Measurements from ENCODE around the gene PIM2.

The PIM2 gene

DNA sequence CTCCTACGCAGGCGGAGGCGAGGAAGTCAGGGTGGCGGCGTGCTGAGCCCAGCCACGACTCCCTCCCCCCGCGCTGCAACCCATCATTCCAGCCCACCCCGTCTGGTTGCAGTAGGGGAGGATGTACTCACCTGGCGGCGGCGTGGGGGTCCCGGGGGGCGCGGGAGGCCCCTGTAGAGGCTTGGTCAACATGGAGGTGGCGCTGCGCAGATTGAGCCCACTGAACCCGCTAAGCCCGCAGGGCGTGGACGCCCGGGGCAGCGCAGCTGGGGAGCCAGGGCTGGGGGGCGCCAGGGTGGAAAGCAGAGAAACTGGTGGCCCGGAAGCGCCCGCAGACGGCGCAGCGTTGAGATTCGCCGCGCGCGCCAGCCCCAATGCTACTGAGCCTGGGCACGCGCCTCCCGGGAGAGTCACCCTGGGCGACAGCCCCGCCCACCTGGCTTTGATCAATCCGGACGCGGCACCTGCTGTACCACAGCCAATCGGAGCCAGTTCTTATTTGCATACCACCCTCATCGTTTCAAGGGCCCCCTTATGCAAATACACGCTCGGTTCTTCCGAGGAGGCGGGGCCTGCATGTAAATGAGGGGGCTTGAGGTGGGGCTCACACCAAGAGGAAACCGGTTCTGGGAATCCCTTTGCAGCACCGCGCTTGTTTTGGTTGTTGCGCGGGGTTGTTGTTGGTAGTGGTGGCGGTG lies at the start of gene PIM2:
TSS of gene PIM2 (minus strand) at position 382 of the 698 bp plus-strand sequence. CDS start at position 192, 190 bp downstream.
- peak; percentile 93 for DNase-seq

- no peak for DNase-seq
These were observed 49.6 kb upstream of the PIM2 start for GRCh38 chrX:48968377-48968776.

GRCh38 chrX:48966796-48967579 lies 48.2 kb upstream of the PIM2 start:
- no peak for DNase-seq

GRCh38 chrX:48965959-48966358 lies 47.1 kb upstream of the PIM2 start:
- no peak for DNase-seq

DNA sequence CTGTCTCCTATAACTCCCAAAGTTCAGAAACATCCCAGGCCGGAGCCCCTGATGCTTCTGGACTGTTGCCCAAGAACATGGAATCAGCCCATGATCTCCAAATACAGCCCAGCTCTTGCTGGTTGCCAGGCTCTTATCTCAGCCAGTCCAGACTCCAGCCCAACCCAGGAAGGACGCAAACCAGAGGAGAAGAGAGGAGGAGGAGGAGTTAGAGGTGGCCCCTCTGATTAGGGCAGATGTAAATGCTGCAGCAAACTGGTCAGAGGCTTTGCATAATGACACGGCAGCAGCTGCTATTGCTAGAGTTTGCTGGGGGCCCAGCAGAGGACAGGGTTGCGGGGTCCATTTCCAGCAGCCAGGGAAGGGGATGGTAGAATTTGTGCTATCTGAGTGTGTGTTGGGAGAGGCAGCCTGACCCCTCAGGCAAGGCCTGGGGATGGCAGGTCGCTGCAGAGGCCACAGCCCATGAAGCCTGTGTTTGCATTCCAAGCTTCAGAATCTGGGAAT lies 42.8 kb upstream of the PIM2 start:
- no peak for DNase-seq

GRCh38 chrX:48960291-48960690 lies 41.5 kb upstream of the PIM2 start:
- no peak for DNase-seq

GRCh38 chrX:48958635-48959094 lies 39.8 kb upstream of the PIM2 start:
- no peak for DNase-seq

DNA sequence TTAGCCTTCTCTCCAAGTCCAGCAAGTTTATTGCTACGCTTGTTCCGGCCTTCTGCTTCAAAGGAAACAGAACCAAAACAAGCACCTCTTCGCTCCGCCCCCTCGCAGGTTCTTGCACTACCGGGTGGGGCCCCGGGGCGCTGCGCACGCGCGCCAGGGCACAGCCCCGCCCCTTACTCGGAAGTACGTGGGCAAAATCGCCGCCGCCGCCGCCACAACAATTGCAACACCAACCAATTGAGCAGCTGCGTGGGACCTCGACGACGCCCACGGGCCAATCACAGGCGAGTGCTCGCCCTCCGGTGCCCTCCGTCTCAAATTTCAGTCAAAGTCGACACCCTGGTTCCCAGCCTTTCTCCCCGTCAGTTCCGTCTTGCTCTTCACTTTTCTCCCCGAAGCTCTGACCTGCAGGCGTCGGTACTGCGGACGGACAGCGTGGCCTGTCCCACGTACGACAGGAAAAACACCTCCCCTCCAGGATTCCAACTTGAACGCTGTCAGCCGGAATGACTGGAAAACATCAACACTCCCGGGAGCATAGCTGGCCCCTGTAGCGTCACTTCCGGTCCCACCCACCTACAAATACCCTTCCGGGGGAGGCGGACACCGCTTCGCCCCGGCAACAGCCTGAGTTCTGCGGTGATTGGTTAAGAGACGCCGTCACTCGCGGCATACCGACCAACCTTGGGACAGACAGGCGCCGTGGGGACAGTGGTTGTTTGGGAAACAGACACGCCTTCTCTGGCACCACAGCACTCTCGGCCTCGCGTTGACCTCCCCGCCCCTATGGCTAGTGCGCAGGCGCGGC lies 39.2 kb upstream of the PIM2 start:
- DNase-seq: peak; percentile 97

GRCh38 chrX:48957477-48957826 lies 38.6 kb upstream of the PIM2 start, which contains the start of gene OTUD5:
TSS of gene OTUD5 (minus strand) at chrX:48957607. CDS start at chrX:48957570, 37 bp downstream.
- DNase-seq: no peak

- no peak for DNase-seq
These were observed 38.0 kb upstream of the PIM2 start for GRCh38 chrX:48956728-48957414.

DNA sequence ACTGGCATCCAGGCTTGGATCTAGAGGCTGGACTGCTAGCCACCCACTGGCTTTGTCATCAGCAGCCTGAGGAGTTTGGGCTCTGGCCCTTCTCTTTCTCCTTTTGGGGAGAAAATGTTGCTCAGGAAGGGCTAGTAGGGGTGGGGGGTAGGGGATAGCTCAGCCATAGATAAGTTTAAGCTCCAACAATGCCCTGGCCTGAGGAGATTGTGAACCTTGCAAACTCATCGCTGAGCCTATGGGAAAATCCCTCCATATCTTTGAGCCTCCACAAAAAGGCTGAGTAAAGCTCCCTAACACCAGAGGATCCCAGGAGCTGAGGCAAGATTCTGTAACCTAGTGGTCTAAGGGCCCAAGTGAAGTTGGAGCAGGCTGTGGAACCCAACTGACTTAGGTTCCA lies 29.8 kb upstream of the PIM2 start:
- no peak for DNase-seq

DNA sequence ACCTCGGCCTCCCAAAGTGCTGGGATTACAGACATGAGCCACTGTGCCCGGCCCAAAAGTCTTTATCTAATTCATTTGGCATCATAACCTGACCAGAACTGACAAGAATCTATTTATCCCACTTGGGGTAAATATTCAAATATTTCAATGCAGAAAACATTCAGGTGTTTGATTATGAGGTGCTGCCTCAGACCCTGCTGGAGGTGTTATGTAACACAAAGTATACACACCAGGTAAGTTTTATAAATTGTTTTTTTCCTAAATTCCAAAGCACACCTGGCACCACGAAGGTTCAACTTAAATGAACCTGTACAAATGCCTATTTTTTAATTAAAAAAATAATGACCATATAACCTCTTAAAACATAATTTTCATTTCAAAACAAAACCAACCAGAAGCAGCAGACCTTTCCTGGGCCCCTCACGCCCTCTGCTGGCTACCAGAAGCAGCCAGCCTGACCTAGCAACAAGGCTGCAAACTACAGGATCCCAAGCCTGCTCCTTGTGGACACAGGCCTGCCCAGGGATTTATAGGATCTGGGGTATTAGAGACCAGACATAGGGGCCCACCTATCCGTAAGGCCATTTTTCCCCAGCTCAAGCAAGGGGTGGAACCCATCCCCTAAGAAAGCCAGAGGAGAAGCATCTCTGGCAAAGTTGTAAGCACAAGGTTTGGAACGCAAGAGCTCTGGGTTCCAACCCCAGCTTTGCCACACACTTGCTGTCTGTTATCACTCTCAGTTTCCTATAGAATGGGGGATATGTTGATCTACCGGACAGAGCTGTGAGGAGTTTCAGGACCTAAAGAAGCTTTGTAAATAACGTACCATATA lies 26.9 kb upstream of the PIM2 start:
- peak; percentile 59 for DNase-seq

DNA sequence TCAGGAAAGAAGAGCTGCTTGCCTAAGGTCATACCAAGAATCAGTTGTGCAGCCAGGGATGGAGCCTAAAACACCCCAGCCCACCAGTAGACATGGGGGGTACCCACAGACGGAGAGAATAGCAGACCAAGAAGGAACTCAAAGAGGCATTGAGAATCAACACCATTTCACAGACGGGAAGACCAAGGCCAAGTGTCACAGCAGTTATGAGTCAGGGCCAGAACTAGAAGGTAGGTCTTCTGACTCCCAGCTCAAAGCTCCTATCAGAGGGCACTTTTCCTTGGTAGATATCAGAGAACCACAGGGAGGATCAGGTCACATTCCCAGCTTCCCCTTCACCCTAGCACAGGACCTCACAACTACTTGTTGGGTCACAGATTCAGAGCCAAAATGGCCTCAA lies 24.1 kb upstream of the PIM2 start:
- DNase-seq: no peak

DNA sequence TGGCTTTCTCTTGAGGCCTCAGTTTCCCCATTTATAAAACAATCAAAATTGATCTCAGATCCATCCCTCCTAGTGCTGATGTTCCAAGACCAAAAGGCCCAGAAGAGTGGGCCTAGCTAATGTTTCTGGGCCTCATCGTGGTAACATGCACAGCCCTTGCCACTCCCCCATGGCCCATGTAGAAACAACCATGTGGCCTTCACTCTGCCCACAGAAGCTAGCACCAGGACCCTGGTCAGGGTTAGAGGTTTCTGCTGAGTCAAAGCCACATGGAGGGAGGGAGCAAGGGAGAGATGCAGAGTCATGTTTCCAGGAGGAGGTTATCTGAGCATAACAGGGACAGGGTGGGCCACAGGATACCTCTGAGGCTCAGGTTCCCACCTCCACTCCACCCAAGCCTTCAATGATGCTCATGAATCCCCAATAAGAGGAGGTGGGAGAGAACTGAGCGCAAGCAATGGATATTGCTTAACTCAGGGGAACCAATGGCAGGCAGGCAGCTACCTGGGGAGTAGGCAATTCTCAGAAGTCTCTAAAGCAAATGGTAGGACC lies 21.7 kb upstream of the PIM2 start:
- no peak for DNase-seq

GRCh38 chrX:48939524-48940228 lies 20.9 kb upstream of the PIM2 start:
- no peak for DNase-seq

- no peak for DNase-seq
These were observed 20.0 kb upstream of the PIM2 start for GRCh38 chrX:48938721-48939425.

DNA sequence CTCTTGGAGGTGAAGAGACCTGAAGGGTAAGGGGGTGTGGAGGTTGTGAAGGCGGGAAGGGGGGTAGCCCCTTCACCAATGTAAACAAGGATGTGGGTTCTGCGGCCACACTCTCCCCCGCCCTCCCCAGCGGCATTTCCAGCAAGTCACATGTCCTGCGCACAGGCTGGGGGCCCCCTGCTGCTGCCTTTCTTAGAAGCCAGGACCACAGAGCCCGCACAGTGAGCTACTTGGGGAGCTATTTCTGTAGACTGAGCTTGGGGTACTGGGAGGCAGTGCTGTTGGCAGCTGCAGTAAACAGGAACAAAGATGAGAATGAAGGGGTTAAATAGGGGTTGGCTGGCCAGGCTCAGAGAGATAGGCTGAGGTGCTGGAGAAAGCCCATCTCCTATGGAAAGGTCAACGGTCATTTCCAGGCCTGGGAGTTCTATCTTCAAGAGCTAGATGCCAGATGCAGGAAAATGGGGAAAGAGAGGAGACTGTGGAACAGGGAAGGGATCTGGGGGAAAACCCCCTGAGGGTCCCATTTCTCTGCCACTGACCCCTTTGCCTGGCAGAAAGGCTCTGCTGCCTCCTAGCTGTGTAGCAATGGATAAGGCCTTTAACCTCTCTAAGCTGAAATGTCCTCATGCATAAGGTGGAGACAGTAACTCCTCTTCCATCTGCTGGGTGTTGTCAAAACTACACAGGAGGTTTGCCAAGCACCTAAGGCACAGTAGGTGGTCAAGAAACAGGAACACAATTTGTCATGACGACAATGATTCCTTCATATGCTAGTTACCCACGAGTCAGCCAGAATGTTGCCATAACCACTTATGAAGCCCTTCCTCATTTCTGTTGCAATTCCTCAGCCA lies 18.5 kb upstream of the PIM2 start:
- DNase-seq: peak; percentile 2

DNA sequence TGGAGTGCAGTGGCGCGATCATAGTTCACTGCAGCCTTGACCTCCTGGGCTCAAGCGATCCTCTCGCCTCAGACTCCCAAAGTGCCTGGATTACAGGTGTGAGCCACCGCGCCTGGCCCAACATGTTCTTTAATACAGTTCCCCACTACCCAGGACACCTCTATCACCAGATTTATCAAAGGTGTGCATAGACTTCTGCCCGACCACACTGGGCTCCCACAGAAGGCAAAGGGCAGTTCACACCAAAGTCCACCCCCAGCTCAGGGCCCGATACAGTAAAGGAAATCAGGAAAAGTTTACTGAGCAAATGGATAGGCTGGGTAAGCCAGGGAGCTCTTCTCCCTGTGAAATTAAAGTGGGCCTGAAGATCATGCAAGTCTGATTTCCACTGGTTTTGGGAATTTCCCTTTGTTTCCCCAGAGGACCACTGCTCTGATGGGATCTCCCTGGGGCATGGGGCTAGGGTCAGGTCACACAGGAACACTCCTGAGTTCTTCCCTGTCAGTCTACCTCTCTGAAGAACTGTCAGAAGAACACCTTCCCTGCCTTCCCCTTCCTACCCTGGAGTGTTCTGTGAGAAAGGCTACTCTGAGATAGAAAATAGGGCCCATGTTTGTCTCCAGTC lies 17.7 kb upstream of the PIM2 start:
- DNase-seq: no peak

- DNase-seq: no peak
These were observed 16.5 kb upstream of the PIM2 start for GRCh38 chrX:48935301-48935670.

Measured in eye (tissue), 1 donor.